ENCODE results near the gene PIAS1.

Gene PIAS1

GRCh38 chr15:68061602-68062001 is 7.5 kb downstream of the PIAS1 start:
- TF ChIP-seq POLR2A (IDR thresholded peaks at IDR 0.05; ENCODE audit: low read depth, low read length) = no peak
- DNase-seq (ENCODE audit: insufficient read length, low spot score) (no peak), FAIRE-seq (no peak)

GRCh38 chr15:68062214-68062613 is 8.1 kb downstream of the PIAS1 start:
- no peak for TF ChIP-seq POLR2A (IDR thresholded peaks at IDR 0.05; ENCODE audit: low read depth, low read length)
- DNase-seq (ENCODE audit: insufficient read length, low spot score) = no peak

GRCh38 chr15:68062946-68063465 is 8.9 kb downstream of the PIAS1 start:
- TF ChIP-seq POLR2A (IDR thresholded peaks at IDR 0.05; ENCODE audit: low read depth, low read length) = no peak
- FAIRE-seq (no peak), DNase-seq (ENCODE audit: insufficient read length, low spot score) (no peak)

More at GRCh38 chr15:68062214-68062613, 8.1 kb downstream of the PIAS1 start:
- FAIRE-seq = no peak

GRCh38 chr15:68063606-68064005 is 9.5 kb downstream of the PIAS1 start:
- no peak for TF ChIP-seq POLR2A (IDR thresholded peaks at IDR 0.05; ENCODE audit: low read depth, low read length)
- no peak for FAIRE-seq
- no peak for DNase-seq (ENCODE audit: insufficient read length, low spot score)

- FAIRE-seq = no peak
- DNase-seq (ENCODE audit: insufficient read length, low spot score) = no peak
- TF ChIP-seq POLR2A (IDR thresholded peaks at IDR 0.05; ENCODE audit: low read depth, low read length) = no peak
Measured at GRCh38 chr15:68073576-68074288, 19.6 kb downstream of the PIAS1 start.

GRCh38 chr15:68075764-68076385 is 21.8 kb downstream of the PIAS1 start:
- TF ChIP-seq POLR2A (IDR thresholded peaks at IDR 0.05; ENCODE audit: low read depth, low read length) = no peak
- FAIRE-seq = no peak
- no peak for DNase-seq (ENCODE audit: insufficient read length, low spot score)

GRCh38 chr15:68078365-68078764 is 24.2 kb downstream of the PIAS1 start:
- FAIRE-seq (no peak), DNase-seq (ENCODE audit: insufficient read length, low spot score) (no peak)
- TF ChIP-seq POLR2A (IDR thresholded peaks at IDR 0.05; ENCODE audit: low read depth, low read length) = no peak

GRCh38 chr15:68080334-68080733 is 26.2 kb downstream of the PIAS1 start:
- no peak for FAIRE-seq
- TF ChIP-seq POLR2A (IDR thresholded peaks at IDR 0.05; ENCODE audit: low read depth, low read length) = no peak
- DNase-seq (ENCODE audit: insufficient read length, low spot score) = no peak

GRCh38 chr15:68080783-68081182 is 26.7 kb downstream of the PIAS1 start:
- TF ChIP-seq POLR2A (IDR thresholded peaks at IDR 0.05; ENCODE audit: low read depth, low read length) = no peak
- DNase-seq (ENCODE audit: insufficient read length, low spot score) (no peak), FAIRE-seq (no peak)

GRCh38 chr15:68081869-68082505 is 27.9 kb downstream of the PIAS1 start:
- DNase-seq (ENCODE audit: insufficient read length, low spot score) = no peak
- no peak for TF ChIP-seq POLR2A (IDR thresholded peaks at IDR 0.05; ENCODE audit: low read depth, low read length)
- no peak for FAIRE-seq

GRCh38 chr15:68082735-68083134 is 28.6 kb downstream of the PIAS1 start:
- FAIRE-seq (no peak), DNase-seq (ENCODE audit: insufficient read length, low spot score) (no peak)
- TF ChIP-seq POLR2A (IDR thresholded peaks at IDR 0.05; ENCODE audit: low read depth, low read length) = no peak

GRCh38 chr15:68083463-68083862 is 29.3 kb downstream of the PIAS1 start:
- TF ChIP-seq POLR2A (IDR thresholded peaks at IDR 0.05; ENCODE audit: low read depth, low read length) = no peak
- DNase-seq (ENCODE audit: insufficient read length, low spot score) (no peak), FAIRE-seq (no peak)

- DNase-seq (ENCODE audit: insufficient read length, low spot score) (no peak), FAIRE-seq (no peak)
- no peak for TF ChIP-seq POLR2A (IDR thresholded peaks at IDR 0.05; ENCODE audit: low read depth, low read length)
Measured at GRCh38 chr15:68085052-68085451, 30.9 kb downstream of the PIAS1 start.

- DNase-seq (ENCODE audit: insufficient read length, low spot score) = no peak
- FAIRE-seq = no peak
- TF ChIP-seq POLR2A (IDR thresholded peaks at IDR 0.05; ENCODE audit: low read depth, low read length) = no peak
Measured at GRCh38 chr15:68091743-68092142, 37.6 kb downstream of the PIAS1 start.

All from H54 (cell line).